K562 (cell line): ENCODE data around the gene SYT15. TPM values are rescaled to one million over a fixed set of nuclear protein-coding genes. Genes with fewer than 3 reads are reported as not detected.

Source experiments
- CTBP1 ChIP-seq: fragments of 450-650 bp; IDR thresholded peaks from 2 replicates; pipeline ENCODE4 v1.6.1; 2016; ENCODE audit warnings: borderline replicate concordance
- KLF13 ChIP-seq: fragments of 450-650 bp; IDR thresholded peaks from 2 replicates; pipeline ENCODE4 v1.6.1; 2016; ENCODE audit warnings: missing genetic modification characterization, low read depth, mild to moderate bottlenecking, missing compliant biosample characterization, moderate library complexity, borderline replicate concordance
- RBBP5 ChIP-seq: fragments of 200-600 bp; sonication (generic); IDR thresholded peaks from 2 replicates; pipeline ENCODE4 v1.6.1; 2012; ENCODE audit warnings: borderline replicate concordance, mild to moderate bottlenecking, low read length, control low read depth, inconsistent platforms; ENCODE audit not compliant: insufficient read depth, poor library complexity, severe bottlenecking
- ZNF184 ChIP-seq: sonication (generic); formaldehyde crosslinking; IDR thresholded peaks from 2 replicates; pipeline ENCODE4 v1.5.0; 2020; ENCODE audit warnings: missing genetic modification reagents
- polyA plus RNA-seq, 8 experiments: library from polyadenylated mRNA; depleted of rRNA in 4 of 8; stranded (reverse) in 5 of 8; unstranded in 3 of 8; fragments of >200 nt; fragmentation: Nextera tagmentation in 2 of 8; fragmentation: Illumina TruSeq in 1 of 8; extraction: Ambion mirVana in 2 of 8; extraction: Trizol in 1 of 8; gene quantifications; 2 replicates each; pipeline versions ENCODE4 v1.2.1 to v1.2.3, GENCODE V29; 2011 to 2014; ENCODE audit warnings: inconsistent platforms in 1 of 8, missing spikeins in 1 of 8
- total RNA-seq, 7 experiments: library from RNA; depleted of rRNA in 6 of 7; stranded (reverse); fragments of >200 nt in 6 of 7; fragmentation: Illumina TruSeq in 2 of 7; extraction: Trizol in 2 of 7; gene quantifications; 2 replicates each; pipeline versions ENCODE4 v1.2.1 to v1.2.3, GENCODE V29; 2011 to 2021; ENCODE audit warnings: low replicate concordance in 1 of 7
- TF ChIP-seq, protein P1 (sequence below): fragments of 450-650 bp; formaldehyde crosslinking; IDR thresholded peaks from 2 replicates; pipeline ENCODE4 v1.4.0; 2020; ENCODE audit warnings: mild to moderate bottlenecking, moderate library complexity
- TF ChIP-seq, protein P2 (sequence below): fragments of 450-650 bp; formaldehyde crosslinking; IDR thresholded peaks from 2 replicates; pipeline ENCODE4 v1.4.0; 2022; ENCODE audit warnings: missing genetic modification characterization
- TF ChIP-seq, protein P3 (sequence below), 2 experiments: fragments of 450-650 bp in 1 of 2; sonication (generic) in 1 of 2; formaldehyde crosslinking in 1 of 2; IDR thresholded peaks; 2 replicates each; pipeline versions ENCODE4 v1.7.1 to v1.9.0; 2016 to 2022; ENCODE audit warnings: inconsistent platforms in 1 of 2, mild to moderate bottlenecking in 1 of 2, missing genetic modification reagents in 1 of 2
- TF ChIP-seq, protein P4 (sequence below), 2 experiments: IDR thresholded peaks; 2 replicates each; pipeline ENCODE4 v1.6.1; 2012; ENCODE audit warnings: improper control_type of control experiment in 2 of 2, low read depth in 2 of 2, low read length in 2 of 2, borderline replicate concordance in 1 of 2

SYT15 gene
- total and polyA plus RNA-seq, 9 of the 15 experiments (the other 6 are each of a cell fraction or from before 2014, with no cell fraction given) = 0.05 to 0.82 (median 0.21) TPM; not detected in 1

DNA sequence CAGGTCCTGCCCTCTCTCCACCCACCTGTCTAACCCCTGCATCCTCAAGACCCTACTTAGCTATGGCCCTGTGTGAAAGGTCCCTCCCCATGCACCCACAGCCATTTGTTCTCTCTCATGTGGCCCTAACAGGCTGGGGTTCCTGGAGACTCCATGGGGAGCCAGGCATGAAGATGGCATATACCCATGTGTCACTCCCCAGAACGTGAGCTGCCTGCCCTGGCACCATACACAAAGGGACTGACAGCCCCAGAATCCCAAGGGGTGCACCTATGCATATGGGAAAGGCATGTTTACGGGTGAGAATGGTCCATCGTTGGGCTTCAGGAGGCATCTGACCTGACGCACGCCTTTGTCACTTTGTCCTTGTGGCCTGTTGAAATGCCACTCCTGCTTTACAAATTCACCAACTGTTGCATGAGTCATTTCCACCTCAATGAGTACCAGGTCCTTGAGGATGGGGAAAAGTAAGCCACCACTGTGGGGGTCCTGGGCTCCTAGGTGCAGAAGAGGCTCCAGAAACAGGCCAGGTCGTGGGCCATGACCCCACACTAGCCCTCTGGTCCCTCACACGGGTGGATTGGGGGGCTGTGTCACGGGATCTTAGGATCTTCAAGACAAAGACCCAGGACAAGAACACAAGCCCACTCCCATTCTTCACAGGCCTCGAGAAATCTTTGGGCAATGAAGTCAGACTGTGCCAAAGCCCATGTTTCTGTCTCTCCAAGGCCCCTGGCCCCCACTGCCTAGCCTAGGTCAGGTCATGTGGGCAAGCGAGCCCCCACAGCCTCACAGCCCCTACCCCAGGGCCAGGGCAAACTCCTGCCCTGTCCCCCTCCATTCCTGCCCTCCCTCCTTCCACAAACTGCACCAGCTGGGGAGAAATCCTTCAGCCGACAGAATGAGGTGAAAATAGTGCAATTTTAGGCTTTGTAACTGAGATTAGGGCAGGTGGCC lies 31.1 kb upstream of the SYT15 start (continued):
- TF ChIP-seq, protein P1, sequence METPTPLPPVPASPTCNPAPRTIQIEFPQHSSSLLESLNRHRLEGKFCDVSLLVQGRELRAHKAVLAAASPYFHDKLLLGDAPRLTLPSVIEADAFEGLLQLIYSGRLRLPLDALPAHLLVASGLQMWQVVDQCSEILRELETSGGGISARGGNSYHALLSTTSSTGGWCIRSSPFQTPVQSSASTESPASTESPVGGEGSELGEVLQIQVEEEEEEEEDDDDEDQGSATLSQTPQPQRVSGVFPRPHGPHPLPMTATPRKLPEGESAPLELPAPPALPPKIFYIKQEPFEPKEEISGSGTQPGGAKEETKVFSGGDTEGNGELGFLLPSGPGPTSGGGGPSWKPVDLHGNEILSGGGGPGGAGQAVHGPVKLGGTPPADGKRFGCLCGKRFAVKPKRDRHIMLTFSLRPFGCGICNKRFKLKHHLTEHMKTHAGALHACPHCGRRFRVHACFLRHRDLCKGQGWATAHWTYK (CRISPR knock-in tag) = no peak
- TF ChIP-seq ZNF184 = 0 out of 2 replicates have a peak, but pooled peaks have one; percentile 3
- TF ChIP-seq, protein P2, sequence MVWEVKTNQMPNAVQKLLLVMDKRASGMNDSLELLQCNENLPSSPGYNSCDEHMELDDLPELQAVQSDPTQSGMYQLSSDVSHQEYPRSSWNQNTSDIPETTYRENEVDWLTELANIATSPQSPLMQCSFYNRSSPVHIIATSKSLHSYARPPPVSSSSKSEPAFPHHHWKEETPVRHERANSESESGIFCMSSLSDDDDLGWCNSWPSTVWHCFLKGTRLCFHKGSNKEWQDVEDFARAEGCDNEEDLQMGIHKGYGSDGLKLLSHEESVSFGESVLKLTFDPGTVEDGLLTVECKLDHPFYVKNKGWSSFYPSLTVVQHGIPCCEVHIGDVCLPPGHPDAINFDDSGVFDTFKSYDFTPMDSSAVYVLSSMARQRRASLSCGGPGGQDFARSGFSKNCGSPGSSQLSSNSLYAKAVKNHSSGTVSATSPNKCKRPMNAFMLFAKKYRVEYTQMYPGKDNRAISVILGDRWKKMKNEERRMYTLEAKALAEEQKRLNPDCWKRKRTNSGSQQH (CRISPR knock-in tag) = no peak
- TF ChIP-seq CTBP1 = 0 out of 2 replicates have a peak, but pooled peaks have one; percentile 11
- no peak for TF ChIP-seq KLF13 (tag)
- TF ChIP-seq, protein P3, sequence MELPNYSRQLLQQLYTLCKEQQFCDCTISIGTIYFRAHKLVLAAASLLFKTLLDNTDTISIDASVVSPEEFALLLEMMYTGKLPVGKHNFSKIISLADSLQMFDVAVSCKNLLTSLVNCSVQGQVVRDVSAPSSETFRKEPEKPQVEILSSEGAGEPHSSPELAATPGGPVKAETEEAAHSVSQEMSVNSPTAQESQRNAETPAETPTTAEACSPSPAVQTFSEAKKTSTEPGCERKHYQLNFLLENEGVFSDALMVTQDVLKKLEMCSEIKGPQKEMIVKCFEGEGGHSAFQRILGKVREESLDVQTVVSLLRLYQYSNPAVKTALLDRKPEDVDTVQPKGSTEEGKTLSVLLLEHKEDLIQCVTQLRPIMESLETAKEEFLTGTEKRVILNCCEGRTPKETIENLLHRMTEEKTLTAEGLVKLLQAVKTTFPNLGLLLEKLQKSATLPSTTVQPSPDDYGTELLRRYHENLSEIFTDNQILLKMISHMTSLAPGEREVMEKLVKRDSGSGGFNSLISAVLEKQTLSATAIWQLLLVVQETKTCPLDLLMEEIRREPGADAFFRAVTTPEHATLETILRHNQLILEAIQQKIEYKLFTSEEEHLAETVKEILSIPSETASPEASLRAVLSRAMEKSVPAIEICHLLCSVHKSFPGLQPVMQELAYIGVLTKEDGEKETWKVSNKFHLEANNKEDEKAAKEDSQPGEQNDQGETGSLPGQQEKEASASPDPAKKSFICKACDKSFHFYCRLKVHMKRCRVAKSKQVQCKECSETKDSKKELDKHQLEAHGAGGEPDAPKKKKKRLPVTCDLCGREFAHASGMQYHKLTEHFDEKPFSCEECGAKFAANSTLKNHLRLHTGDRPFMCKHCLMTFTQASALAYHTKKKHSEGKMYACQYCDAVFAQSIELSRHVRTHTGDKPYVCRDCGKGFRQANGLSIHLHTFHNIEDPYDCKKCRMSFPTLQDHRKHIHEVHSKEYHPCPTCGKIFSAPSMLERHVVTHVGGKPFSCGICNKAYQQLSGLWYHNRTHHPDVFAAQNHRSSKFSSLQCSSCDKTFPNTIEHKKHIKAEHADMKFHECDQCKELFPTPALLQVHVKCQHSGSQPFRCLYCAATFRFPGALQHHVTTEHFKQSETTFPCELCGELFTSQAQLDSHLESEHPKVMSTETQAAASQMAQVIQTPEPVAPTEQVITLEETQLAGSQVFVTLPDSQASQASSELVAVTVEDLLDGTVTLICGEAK (IDR thresholded peaks at IDR 0.05) = no peak
- TF ChIP-seq, protein P3 (CRISPR knock-in tag; IDR thresholded peaks at IDR 0.05) = 0 out of 2 replicates have a peak, but pooled peaks have one; percentile 19
- TF ChIP-seq, protein P4, sequence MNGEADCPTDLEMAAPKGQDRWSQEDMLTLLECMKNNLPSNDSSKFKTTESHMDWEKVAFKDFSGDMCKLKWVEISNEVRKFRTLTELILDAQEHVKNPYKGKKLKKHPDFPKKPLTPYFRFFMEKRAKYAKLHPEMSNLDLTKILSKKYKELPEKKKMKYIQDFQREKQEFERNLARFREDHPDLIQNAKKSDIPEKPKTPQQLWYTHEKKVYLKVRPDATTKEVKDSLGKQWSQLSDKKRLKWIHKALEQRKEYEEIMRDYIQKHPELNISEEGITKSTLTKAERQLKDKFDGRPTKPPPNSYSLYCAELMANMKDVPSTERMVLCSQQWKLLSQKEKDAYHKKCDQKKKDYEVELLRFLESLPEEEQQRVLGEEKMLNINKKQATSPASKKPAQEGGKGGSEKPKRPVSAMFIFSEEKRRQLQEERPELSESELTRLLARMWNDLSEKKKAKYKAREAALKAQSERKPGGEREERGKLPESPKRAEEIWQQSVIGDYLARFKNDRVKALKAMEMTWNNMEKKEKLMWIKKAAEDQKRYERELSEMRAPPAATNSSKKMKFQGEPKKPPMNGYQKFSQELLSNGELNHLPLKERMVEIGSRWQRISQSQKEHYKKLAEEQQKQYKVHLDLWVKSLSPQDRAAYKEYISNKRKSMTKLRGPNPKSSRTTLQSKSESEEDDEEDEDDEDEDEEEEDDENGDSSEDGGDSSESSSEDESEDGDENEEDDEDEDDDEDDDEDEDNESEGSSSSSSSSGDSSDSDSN (IDR thresholded peaks at IDR 0.05; ENCODE audit: borderline replicate concordance in 1 of 2, low read depth in 2 of 2, low read length in 2 of 2) = no peak
- no peak for TF ChIP-seq RBBP5
